A549 (cell line): ENCODE measurements around the gene CACFD1. TPM values are rescaled to one million over a fixed set of nuclear protein-coding genes. Genes with fewer than 3 reads are reported as not detected.

Source experiments
- ATAC-seq, 2 experiments: fragments of 200-7000 bp in 1 of 2; fragments of >200 bp in 1 of 2; cut with Nextera tagmentation in 1 of 2; cut with Tn5 transposase in 1 of 2; 3 replicates each; pipeline versions ENCODE4 v1.8.0 to v1.9.1; 2018 to 2020; ENCODE audit warnings: mild to moderate bottlenecking in 1 of 2, moderate library complexity in 1 of 2
- CTCF ChIA-PET: fragments of 300-600 bp; sonication (Branson Sonifier 250); formaldehyde crosslinking; extraction: SDS; loops from one replicate; lab custom pipeline; 2021; ENCODE audit warnings: antibody characterized with exemption, inconsistent platforms; lab: Yijun Ruan, JAX
- POLR2A ChIA-PET: fragments of 350-600 bp; formaldehyde crosslinking; extraction: SDS; loops from one replicate; lab custom pipeline; 2021; ENCODE audit warnings: antibody characterized with exemption, inconsistent platforms; lab: Yijun Ruan, JAX
- DNase-seq, 2 experiments: peaks; one replicate each; pipeline versions ENCODE4 v3.0.0 to v3.0.0-alpha.2; 2011 to 2016; ENCODE audit warnings: low read depth in 1 of 2, low spot score in 1 of 2
- FAIRE-seq: peaks from 2 replicates; lab custom pipeline; 2011; peaks lifted over from hg19 to GRCh38; lab: Jason Lieb, UNC
- H3K27ac ChIP-seq, 2 experiments: fragments of >200 bp; sonication (Bioruptor Twin); formaldehyde crosslinking; 3 replicates each; pipeline ENCODE4 v1.5.1; 2016 to 2017
- H3K4me1 ChIP-seq: fragments of >200 bp; sonication (Bioruptor Twin); formaldehyde crosslinking; 3 replicates; pipeline ENCODE4 v1.6.1; 2016
- H3K4me2 ChIP-seq: fragments of >200 bp; sonication (Bioruptor Twin); formaldehyde crosslinking; 3 replicates; pipeline ENCODE4 v1.6.1; 2016
- H3K4me3 ChIP-seq: fragments of >200 bp; sonication (Bioruptor Twin); formaldehyde crosslinking; 3 replicates; pipeline ENCODE4 v1.5.1; 2016
- H3K9me3 ChIP-seq: fragments of >200 bp; sonication (Bioruptor Twin); formaldehyde crosslinking; 3 replicates; pipeline ENCODE4 v1.6.1; 2016
- BHLHE40 ChIP-seq: IDR thresholded peaks from 2 replicates; pipeline ENCODE4 v1.6.1; 2012; ENCODE audit warnings: low read depth, low read length, inconsistent platforms
- CBX8 ChIP-seq: fragments of 200-600 bp; sonication (generic); IDR thresholded peaks from 2 replicates; pipeline ENCODE4 v1.6.1; 2016
- CEBPB ChIP-seq, 2 experiments: fragments of >200 bp in 1 of 2; sonication (Bioruptor Twin) in 1 of 2; formaldehyde crosslinking in 1 of 2; IDR thresholded peaks; 2 replicates each; pipeline ENCODE4 v1.6.1; 2012 to 2016
- ESRRA ChIP-seq: fragments of 150-350 bp; IDR thresholded peaks from 2 replicates; pipeline ENCODE4 v1.6.1; 2014; ENCODE audit warnings: mild to moderate bottlenecking, low read length, borderline replicate concordance
- HDAC2 ChIP-seq: fragments of 200-600 bp; sonication (generic); IDR thresholded peaks from 2 replicates; pipeline ENCODE4 v1.6.1; 2016
- HOXB13 ChIP-seq: fragments of 250-450 bp; sonication (Bioruptor Pico); IDR thresholded peaks from 2 replicates; pipeline ENCODE4 v1.5.0; 2020; ENCODE audit warnings: low read depth, mild to moderate bottlenecking, moderate library complexity
- KDM1A ChIP-seq: fragments of 200-600 bp; sonication (generic); IDR thresholded peaks from 2 replicates; pipeline ENCODE4 v1.6.1; 2016; ENCODE audit warnings: low read depth, mild to moderate bottlenecking
- MAFK ChIP-seq: fragments of 450-650 bp; IDR thresholded peaks from 2 replicates; pipeline ENCODE4 v1.6.1; 2014; ENCODE audit not compliant: partially characterized antibody
- MAZ ChIP-seq: fragments of 150-350 bp; IDR thresholded peaks from 2 replicates; pipeline ENCODE4 v1.6.1; 2014; ENCODE audit warnings: antibody characterized with exemption, low read depth, low read length, borderline replicate concordance
- MYC ChIP-seq: IDR thresholded peaks from 2 replicates; pipeline ENCODE4 v1.6.1; 2012; ENCODE audit warnings: mild to moderate bottlenecking, inconsistent platforms, low read length, improper control_type of control experiment, borderline replicate concordance
- NFE2L2 ChIP-seq: fragments of 150-350 bp; conservative IDR thresholded peaks from 2 replicates; pipeline ENCODE4 v1.6.1; 2014; ENCODE audit warnings: low read length
- NPAS2 ChIP-seq: fragments of 250-450 bp; sonication (Bioruptor Pico); IDR thresholded peaks from 2 replicates; pipeline ENCODE4 v1.8.0; 2022; ENCODE audit warnings: mild to moderate bottlenecking, moderate library complexity, borderline replicate concordance
- PHF8 ChIP-seq: fragments of 200-600 bp; sonication (generic); IDR thresholded peaks from 2 replicates; pipeline ENCODE4 v1.6.1; 2016; ENCODE audit warnings: low read depth, mild to moderate bottlenecking, antibody characterized with exemption, moderate library complexity, borderline replicate concordance
- POLR2AphosphoS2 ChIP-seq: conservative IDR thresholded peaks from 2 replicates; pipeline ENCODE4 v1.6.1; 2012; ENCODE audit warnings: low read length, improper control_type of control experiment, inconsistent platforms
- RAD21 ChIP-seq, 2 experiments: fragments of >200 bp in 1 of 2; sonication (Bioruptor Twin) in 1 of 2; formaldehyde crosslinking in 1 of 2; IDR thresholded peaks in 1 of 2; conservative IDR thresholded peaks in 1 of 2; 2 replicates in 1 of 2; 3 replicates in 1 of 2; pipeline ENCODE4 v1.6.1; 2012 to 2018; ENCODE audit warnings: inconsistent platforms in 1 of 2
- RFX5 ChIP-seq: fragments of 450-650 bp; IDR thresholded peaks from 2 replicates; pipeline ENCODE4 v1.7.1; 2014; ENCODE audit warnings: antibody characterized with exemption, mild to moderate bottlenecking, moderate library complexity
- SMC3 ChIP-seq: fragments of >200 bp; sonication (Bioruptor Twin); formaldehyde crosslinking; IDR thresholded peaks from 3 replicates; pipeline ENCODE4 v1.6.1; 2018; ENCODE audit warnings: inconsistent platforms
- ZC3H11A ChIP-seq: fragments of 450-650 bp; IDR thresholded peaks from 2 replicates; pipeline ENCODE4 v1.6.1; 2014; ENCODE audit warnings: antibody characterized with exemption, mild to moderate bottlenecking
- ZSCAN20 ChIP-seq: fragments of 250-450 bp; sonication (Bioruptor Pico); IDR thresholded peaks from 2 replicates; pipeline ENCODE4 v1.8.0; 2022; ENCODE audit warnings: mild to moderate bottlenecking, moderate library complexity
- WGBS: methylation state at CpG from one replicate; pipeline ENCODE4 v1.1.6; 2017; ENCODE audit errors: missing lambda C conversion rate; 5-methylcytosine and 5-hydroxymethylcytosine counted together
- polyA plus RNA-seq, 4 experiments: library from polyadenylated mRNA; depleted of rRNA in 3 of 4; stranded (reverse); fragments of >200 nt; fragmentation: RNase III in 1 of 4; extraction: RNeasy Plus Mini Kit Qiagen cat#74134 plus additional on column Dnase treatment in 1 of 4; gene quantifications; 2 replicates in 3 of 4; 3 replicates in 1 of 4; pipeline ENCODE4 v1.2.3, GENCODE V29; 2011 to 2017
- TF ChIP-seq, protein P1 (sequence below): fragments of >200 bp; sonication (Bioruptor Twin); formaldehyde crosslinking; IDR thresholded peaks from 3 replicates; pipeline ENCODE4 v1.5.1; 2016
- TF ChIP-seq, protein P2 (sequence below): fragments of 250-450 bp; sonication (Bioruptor Pico); IDR thresholded peaks from 2 replicates; pipeline ENCODE4 v1.5.0; 2020; ENCODE audit warnings: low read depth, mild to moderate bottlenecking, moderate library complexity
- TF ChIP-seq, protein P3 (sequence below): fragments of >200 bp; sonication (Bioruptor Twin); formaldehyde crosslinking; IDR thresholded peaks from 2 replicates; pipeline ENCODE4 v1.6.1; 2016
- TF ChIP-seq, protein P4 (sequence below): fragments of 450-650 bp; IDR thresholded peaks from 2 replicates; pipeline ENCODE4 v1.6.1; 2014; ENCODE audit warnings: antibody characterized with exemption

CACFD1 gene
- polyA plus RNA-seq, 2 of the 4 experiments (the other 2 are of a cell fraction): 5.0 to 8.0 TPM

DNA sequence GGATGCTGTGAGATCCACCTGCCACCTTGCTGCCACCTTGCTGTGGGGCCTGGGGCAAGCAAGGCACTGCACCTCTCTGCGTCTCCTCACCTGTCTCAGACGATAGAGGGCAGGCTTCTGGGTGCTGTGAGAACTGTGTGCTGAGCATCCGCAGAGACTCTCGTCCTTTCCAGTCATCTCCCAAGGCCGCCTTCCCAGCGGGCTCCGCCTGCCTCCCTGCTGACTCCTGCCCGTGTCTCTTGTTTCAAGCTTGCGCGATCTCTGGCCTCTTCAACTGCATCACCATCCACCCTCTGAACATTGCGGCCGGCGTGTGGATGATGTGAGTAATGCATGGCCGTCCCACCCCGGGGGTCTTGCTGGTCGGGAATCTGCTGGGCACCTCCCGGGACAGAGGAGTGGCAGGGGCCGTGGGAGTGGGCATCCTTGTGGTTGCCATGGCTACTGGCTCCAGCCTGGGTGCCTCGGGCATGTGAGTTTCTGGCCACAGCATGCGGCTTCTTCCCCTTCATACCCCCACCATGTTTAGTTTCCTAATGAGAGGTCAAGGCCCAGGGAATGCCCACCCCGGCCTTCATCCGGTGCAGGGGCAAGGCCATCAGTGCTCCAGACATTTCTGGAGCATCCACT is 3.6 kb downstream of the CACFD1 start:
- WGBS: 85% methylated on average over 20 of the region's 22 CpGs
- DNase-seq (peak; percentile 30 to 44), ATAC-seq (no peak), FAIRE-seq (no peak)
- H3K4me2 ChIP-seq: no peak overlapping the region
- H3K9me3 ChIP-seq: no peaks in the 10 kb centered on the region
- peaks cover 16% of the 10 kb centered on the region for H3K4me1 ChIP-seq
- no peak for TF ChIP-seq HOXB13 (CRISPR knock-in tag)
- TF ChIP-seq, protein P1, sequence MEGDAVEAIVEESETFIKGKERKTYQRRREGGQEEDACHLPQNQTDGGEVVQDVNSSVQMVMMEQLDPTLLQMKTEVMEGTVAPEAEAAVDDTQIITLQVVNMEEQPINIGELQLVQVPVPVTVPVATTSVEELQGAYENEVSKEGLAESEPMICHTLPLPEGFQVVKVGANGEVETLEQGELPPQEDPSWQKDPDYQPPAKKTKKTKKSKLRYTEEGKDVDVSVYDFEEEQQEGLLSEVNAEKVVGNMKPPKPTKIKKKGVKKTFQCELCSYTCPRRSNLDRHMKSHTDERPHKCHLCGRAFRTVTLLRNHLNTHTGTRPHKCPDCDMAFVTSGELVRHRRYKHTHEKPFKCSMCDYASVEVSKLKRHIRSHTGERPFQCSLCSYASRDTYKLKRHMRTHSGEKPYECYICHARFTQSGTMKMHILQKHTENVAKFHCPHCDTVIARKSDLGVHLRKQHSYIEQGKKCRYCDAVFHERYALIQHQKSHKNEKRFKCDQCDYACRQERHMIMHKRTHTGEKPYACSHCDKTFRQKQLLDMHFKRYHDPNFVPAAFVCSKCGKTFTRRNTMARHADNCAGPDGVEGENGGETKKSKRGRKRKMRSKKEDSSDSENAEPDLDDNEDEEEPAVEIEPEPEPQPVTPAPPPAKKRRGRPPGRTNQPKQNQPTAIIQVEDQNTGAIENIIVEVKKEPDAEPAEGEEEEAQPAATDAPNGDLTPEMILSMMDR: peak; percentile 12; the same call in 1 of the 3 replicates
- H3K27ac ChIP-seq: no peak overlapping the region
- no peak overlapping the region for H3K4me3 ChIP-seq
- ChIA-PET POLR2A (interaction anchor here (1.2 kb wide), 1 partner anchor 16 kb away, joined by 3 read pairs; the partner anchor contains the start of gene SLC2A6), CTCF (interaction anchor here (0.7 to 12.2 kb wide), 5 partner anchors 12 to 73 kb away, joined by 3 to 58 read pairs (median 4); no protein-coding TSS in a partner anchor)

- ATAC-seq (no peak), FAIRE-seq (no peak), DNase-seq (no peak)
- TF ChIP-seq MAFK (no peak), ESRRA (no peak), BHLHE40 (no peak), POLR2AphosphoS2 (no peak)
- TF ChIP-seq, protein P1: no peak
- Histone ChIP-seq H3K4me2 (no peak overlapping the region), H3K4me1 (peaks cover 11% of the 10 kb centered on the region), H3K9me3 (no peaks in the 10 kb centered on the region), H3K4me3 (no peak overlapping the region), H3K27ac (no peak overlapping the region)
- CTCF ChIA-PET: interaction anchor here (0.8 to 12.2 kb wide), 2 partner anchors 22 to 74 kb away, joined by 3 to 58 read pairs; no protein-coding TSS in a partner anchor
- 85% methylated on average over 20 of the region's 24 CpGs for WGBS
- POLR2A ChIA-PET: no interaction called here
Measured at GRCh38 chr9:133463864-133464615, 4.3 kb downstream of the CACFD1 start.

DNA sequence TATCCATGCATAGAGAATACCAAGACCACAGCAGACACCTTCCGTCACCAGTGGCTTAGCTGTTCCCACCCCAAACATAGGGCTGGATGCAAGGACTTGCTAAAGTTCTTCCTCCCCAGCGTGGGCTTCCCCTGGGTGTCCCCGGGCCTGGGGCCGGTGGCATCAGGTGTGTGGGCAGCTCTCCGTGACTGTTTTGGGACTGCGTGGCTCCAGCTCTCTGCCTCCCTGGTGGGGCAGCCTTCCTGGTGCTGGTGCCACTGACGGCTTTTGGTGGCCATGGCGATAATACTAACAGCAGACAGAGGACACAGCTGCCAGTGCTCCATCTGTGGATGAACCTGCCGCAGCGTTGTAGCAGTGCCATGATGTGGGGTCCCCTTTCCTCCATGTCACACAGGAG is 4.9 kb downstream of the CACFD1 start:
- ATAC-seq (no peak), DNase-seq (no peak), FAIRE-seq (no peak)
- 97% methylated on average over 10 of the region's 10 CpGs for WGBS
- ChIA-PET POLR2A (no interaction called here), CTCF (interaction anchor here (12.2 kb wide), 1 partner anchor 21 kb away, joined by 58 read pairs; no protein-coding TSS in a partner anchor)
- H3K27ac ChIP-seq: no peak overlapping the region
- no peaks in the 10 kb centered on the region for H3K9me3 ChIP-seq
- peaks cover 10% of the 10 kb centered on the region for H3K4me1 ChIP-seq
- no peak overlapping the region for H3K4me2 ChIP-seq
- H3K4me3 ChIP-seq: no peak overlapping the region
- TF ChIP-seq, protein P2, sequence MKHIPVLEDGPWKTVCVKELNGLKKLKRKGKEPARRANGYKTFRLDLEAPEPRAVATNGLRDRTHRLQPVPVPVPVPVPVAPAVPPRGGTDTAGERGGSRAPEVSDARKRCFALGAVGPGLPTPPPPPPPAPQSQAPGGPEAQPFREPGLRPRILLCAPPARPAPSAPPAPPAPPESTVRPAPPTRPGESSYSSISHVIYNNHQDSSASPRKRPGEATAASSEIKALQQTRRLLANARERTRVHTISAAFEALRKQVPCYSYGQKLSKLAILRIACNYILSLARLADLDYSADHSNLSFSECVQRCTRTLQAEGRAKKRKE (CRISPR knock-in tag): no peak
- TF ChIP-seq RFX5: no peak
- TF ChIP-seq ZSCAN20 (CRISPR knock-in tag): no peak
- TF ChIP-seq RAD21 (conservative IDR thresholded peaks at IDR 0.05 in 1 of 2, IDR thresholded peaks at IDR 0.05 in 1 of 2): no peak
- TF ChIP-seq CEBPB (IDR thresholded peaks at IDR 0.05): no peak
- TF ChIP-seq, protein P3, sequence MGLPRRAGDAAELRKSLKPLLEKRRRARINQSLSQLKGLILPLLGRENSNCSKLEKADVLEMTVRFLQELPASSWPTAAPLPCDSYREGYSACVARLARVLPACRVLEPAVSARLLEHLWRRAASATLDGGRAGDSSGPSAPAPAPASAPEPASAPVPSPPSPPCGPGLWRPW: no peak
- no peak for TF ChIP-seq ZC3H11A
- TF ChIP-seq, protein P4, sequence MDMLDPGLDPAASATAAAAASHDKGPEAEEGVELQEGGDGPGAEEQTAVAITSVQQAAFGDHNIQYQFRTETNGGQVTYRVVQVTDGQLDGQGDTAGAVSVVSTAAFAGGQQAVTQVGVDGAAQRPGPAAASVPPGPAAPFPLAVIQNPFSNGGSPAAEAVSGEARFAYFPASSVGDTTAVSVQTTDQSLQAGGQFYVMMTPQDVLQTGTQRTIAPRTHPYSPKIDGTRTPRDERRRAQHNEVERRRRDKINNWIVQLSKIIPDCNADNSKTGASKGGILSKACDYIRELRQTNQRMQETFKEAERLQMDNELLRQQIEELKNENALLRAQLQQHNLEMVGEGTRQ: no peak
- TF ChIP-seq MAZ: no peak
- no peak for TF ChIP-seq KDM1A
- no peak for TF ChIP-seq PHF8
- no peak for TF ChIP-seq ESRRA
- no peak for TF ChIP-seq MYC
- TF ChIP-seq MAFK: no peak
- TF ChIP-seq SMC3: no peak
- no peak for TF ChIP-seq NFE2L2
- no peak for TF ChIP-seq HDAC2
- TF ChIP-seq NPAS2: no peak
- no peak for TF ChIP-seq CBX8
